T-helper 2 cell (primary cell): ENCODE data around the gene C10orf90.
A peak's percentile ranks its signal among the peaks of the same experiment; 100 is the strongest.

Experiments used
- DNase-seq, 5 experiments: peaks; one replicate each; pipeline versions ENCODE4 v3.0.0 to v3.0.0-alpha.2; 2012 to 2022

The C10orf90 gene

GRCh38 chr10:126500185-126500584 is 170.3 kb downstream of the C10orf90 start:
- no peak for DNase-seq

DNA sequence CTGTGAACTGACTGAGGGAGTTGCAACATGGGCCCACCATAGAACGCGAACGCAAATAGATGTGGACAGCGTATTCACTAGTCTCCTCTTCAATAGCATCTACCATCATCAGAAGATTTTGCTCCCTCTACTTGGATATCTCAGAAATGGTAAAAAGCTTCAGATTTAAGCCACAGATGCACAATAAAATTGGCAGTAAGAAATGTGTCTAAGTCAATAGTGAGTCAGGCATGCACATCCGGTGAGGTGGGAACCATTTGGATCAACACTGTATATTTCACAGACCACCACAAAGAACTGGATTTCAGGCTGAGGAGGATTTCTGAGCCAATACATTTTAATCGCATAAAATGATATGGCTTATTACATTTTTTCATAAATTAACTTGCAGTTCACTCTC is 170.7 kb downstream of the C10orf90 start:
- no peak for DNase-seq

DNA sequence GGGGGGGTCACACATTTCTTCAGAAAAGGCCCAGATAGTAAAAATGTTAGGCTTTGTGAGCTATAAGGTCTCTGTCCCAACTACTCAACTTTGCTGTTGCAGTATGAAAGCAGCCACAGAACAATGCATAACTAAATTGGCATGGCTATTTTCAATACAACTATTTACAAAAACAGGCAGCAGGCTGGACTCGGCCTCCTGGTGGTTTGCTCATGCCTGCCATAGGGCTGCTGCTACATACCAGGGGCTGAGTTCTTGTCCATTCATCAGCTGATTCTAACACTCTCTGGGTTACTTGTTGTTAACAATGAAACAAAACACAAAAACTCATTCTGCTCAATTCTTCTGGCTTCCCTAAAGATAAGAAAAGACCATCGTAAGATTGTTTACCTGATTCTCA is 172.8 kb downstream of the C10orf90 start:
- no peak for DNase-seq

DNA sequence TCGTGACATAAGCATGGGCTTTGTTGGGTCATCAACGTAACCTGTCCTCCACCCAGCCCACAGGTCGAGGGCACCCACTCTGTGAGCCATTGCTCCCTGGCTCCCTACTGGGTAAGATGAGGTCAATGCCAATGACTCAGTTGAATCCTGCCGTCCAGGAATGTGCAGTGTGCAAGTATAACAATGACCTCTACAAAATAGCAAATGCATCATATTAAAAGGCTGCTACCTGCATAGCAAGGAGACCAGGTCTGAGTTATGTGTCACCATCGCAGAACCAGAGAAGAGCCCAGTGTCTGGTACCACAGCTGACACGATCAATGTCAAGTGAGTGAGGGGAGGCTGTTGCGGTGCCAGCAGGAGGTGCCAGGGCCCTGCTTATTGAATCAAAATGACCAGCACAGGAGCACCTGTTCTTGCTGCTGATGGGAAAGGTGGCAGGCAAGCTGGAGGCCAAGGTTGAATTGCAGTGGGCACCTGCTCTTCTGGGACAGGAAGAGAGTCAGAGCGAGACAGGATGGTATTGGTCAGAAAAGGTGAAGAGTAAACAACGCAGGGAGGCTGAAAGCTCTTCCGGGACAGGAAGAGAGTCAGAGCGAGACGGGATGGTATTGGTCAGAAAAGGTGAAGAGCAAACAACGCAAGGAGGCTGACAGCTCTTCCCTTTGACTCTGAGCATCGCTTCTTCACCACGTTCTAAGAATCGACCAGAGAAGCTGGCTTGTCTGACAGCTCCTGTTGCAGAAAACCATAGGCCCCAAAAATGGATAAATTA is 173.5 kb downstream of the C10orf90 start:
- DNase-seq = peak in 1 of 5 experiments; percentile 14

- no peak for DNase-seq
Measured at GRCh38 chr10:126491476-126491875, 179.0 kb downstream of the C10orf90 start.

DNA sequence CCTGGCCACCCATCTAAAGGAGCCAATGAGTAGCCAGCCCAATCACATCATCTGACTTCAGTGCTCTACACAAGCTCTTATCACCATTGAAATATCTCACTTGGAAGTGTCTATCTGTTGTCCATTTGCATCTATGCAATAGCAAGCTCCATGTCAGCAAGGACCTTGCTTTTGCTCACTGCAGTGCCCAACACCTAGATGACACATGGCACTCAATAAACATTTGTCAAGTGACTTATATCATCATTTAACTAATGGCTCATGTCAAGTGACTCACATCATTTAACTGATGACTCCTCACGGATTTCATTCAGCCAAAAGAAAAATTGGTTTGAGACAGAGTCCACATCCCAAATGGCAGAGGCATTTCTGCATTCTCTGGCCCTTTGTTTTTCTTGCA is 189.3 kb downstream of the C10orf90 start:
- no peak for DNase-seq

DNA sequence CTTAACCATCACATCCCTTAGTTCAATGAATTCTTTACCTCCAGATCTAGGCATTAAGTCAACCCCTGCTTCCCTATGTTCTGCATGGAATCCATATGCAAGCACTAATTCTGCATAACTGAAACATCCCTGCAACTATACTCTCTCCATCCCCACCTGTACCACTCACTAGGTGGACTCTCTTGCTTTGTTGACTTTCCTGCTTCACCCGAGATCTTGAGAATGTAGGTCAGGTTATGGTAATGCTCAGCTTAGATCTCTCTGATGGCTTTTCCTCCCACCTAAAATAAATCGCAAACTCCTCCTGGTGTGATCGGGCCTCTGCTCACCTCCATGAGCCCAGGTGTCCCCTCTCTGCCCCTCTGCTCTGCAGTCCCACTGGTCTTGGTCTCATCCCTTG is 189.8 kb downstream of the C10orf90 start:
- no peak for DNase-seq

- no peak for DNase-seq
Measured at GRCh38 chr10:126479280-126479895, 191.1 kb downstream of the C10orf90 start.

DNA sequence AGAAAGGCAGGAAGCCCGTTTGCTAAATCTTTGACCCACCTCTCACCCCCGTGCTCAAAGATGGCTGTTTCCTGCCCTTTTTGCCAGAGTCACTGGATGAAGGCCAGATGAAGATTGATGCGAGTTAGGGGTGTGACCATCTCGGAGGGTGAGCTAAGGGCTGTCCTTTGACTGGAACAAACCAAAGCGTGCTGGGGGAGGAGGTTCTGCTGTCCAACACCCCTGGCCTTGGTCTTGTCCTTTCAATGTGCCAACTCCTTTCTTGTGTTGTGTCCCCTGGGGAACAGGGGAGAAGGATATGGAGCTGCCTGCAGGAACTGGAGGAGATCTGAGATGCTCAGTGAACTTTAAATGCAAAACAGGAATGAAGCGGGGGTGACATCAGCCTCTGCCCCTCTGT is 191.9 kb downstream of the C10orf90 start:
- DNase-seq = no peak

- no peak for DNase-seq
Measured at GRCh38 chr10:126476246-126476645, 194.2 kb downstream of the C10orf90 start.

DNA sequence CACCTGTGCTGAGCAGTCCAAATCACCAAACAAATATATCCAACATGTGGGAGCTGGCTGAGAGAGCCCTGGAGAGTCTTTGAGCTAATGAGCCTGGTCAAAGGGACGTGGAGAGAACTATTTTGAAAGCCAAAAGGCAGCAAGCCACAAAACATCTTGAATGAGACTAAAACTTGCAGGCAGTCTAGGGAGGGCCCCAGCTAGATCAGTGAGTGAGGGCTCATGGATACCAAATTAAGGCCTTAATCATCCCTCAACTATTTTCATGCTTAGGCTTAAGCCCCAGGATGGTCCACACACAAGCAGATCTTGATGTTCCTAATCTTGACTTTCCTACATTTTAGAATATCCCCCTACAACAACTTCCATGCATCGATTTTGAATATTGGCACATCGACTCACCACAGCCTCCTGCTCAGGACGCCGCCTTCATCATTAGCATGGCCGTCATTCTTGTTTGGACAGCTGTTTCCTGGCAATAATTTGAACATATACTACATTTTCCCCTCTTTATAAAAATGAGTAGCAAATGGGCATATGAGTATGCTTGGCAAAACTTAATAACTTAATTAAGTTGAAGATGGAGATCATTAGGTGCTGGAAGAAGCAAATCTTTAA is 195.3 kb downstream of the C10orf90 start:
- DNase-seq = no peak

DNA sequence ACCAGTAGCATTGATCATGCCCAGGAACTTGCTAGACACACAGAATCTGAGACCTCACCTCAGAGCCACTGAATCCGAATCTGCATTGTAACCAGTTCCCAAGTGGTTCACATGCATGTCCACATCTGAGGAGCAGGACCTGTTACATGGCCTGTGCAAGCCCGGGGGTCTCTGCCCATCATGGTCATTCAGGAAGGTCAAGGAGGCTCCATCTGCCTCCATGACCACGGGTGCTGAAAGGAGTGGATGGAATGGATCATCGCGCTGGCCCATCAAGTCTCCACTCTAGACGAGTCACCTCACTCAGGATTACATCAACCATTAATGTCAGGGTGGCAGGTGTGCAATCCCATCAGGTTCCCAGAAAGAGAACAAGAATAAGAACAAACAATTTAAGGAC is 196.5 kb downstream of the C10orf90 start:
- no peak for DNase-seq

DNA sequence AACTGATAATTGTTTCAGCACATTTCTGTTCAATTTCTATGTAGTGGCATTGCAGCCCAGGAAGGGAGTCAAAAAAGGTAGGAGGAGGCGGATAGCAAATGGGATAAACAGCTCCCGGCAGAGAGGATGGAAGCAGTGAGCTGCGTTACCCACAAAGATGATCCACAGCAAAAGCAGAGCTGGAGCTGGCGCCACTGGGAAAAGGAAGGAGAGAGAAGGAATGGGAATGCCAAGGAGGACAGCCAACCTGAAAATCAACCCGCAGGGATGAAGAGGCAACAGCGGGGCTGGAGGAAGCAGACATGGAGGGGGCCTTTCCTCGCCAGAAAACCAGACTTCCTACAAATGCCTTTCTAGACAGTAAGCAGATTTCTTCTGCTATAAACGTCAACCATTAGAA is 199.5 kb downstream of the C10orf90 start:
- DNase-seq = no peak

GRCh38 chr10:126469692-126470091 is 200.8 kb downstream of the C10orf90 start:
- DNase-seq = peak in 1 of 5 experiments; percentile 25

DNA sequence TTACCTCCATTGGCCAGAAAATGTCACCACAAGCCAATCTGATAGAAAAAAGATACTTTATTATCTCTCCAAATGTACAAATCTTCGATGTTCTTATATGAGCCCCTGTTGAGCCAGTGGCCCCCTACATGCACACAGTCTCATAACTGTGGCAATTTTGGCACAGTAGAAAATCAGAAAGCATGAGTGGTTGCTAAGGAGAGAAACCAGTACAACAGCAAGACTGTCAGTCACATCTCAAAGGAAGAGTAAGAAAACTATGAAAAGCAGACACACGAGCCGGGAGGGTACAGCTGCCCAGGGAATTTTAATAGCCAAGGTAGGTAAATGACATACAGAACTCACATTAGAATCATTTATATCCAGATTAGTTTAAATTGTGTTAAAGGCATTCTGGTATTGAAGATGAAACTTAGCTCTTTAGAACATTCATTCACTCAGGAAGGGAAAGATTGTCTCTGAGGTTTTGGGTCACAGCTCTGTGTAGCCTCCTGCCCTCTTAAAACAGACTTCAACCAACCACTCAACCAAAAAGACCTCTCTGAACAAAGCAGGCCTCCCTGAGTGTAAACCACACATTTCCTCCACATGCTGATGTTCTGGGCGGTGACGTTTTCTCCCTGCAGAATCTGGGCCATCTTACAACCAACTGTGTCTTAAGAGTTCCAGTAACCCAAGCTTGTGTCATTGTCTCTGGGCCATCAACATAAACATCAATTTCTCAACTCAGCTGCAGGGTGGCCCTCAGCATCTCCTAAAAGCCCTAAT is 201.4 kb downstream of the C10orf90 start:
- DNase-seq = peak in 2 of 5 experiments; percentile 76 to 88

- DNase-seq = no peak
Measured at GRCh38 chr10:126468467-126468866, 202.0 kb downstream of the C10orf90 start.

DNA sequence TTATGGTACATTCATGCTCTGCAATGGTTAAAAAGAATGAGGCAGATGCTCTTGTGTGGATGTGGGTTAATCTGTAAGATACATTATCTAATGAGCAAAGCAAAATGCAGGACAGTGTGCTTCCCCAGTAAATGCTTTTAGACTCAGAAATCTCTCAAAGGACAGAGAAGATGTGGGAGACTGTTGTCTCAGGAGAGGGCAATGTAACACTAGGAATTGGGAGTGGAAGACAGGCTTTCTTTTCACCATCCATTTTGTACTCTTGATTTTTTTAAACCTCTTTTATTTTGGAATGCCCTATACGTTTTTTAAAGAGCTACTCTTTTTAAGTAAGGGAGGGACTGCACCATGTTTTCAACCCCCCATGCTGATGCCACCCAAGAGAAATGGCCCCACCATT is 204.7 kb downstream of the C10orf90 start:
- DNase-seq = no peak

GRCh38 chr10:126463286-126463685 is 207.2 kb downstream of the C10orf90 start:
- no peak for DNase-seq

- DNase-seq = no peak
Measured at GRCh38 chr10:126461289-126461940, 209.1 kb downstream of the C10orf90 start.

DNA sequence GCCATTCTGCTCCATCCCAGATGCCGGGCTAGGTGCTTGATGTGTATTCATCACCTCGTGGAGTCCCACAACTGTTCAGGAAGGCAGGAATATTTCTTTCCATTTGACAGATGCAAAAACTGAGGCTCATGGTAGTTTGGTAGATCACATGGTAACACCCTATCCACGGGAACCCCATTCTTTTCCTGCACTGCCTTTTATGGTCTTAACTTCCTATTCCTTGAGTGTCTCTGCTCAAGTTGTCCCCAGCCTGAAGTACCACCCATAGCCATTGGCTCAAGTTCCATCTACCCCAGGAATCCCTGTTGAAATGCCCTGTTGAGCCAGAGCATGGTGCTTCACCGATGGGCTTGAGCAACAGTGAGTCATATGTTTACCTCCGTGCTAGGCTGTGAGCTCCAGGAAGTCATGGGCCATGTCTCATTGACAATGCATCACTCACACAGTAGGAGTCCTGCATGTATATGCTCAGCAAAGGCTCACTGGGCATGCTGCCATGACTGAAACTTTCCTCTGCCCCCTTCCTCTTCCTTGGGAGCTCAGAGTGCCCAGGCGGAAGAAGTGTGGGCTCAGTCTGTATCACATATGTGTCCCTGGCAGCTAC is 210.5 kb downstream of the C10orf90 start:
- DNase-seq = no peak

GRCh38 chr10:126459032-126459831 is 211.3 kb downstream of the C10orf90 start:
- DNase-seq = no peak
